Measurements from ENCODE around the gene TARS1.

Gene TARS1

DNA sequence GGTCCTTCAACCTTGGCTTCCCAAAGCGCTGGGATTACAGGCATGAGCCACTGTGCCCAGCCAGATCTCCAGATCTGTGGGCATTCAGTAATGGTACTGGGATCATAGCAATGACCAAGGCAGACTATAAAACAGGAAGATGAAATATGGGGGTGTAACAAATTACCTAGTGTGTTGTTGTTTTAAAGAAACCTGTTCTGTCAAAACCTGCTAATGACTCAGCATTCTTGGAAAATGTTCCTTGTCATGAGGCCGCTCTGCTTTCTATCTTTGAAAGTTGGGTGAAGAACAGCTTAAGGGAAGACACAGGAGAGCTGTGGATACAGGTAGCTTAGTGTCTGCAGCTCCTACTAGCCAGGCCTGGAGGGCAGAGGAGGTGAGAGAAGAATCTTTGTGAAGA is 19.4 kb downstream of the TARS1 start:
- TF ChIP-seq FOXP2 (optimal IDR thresholded peaks at IDR 0.05; ENCODE audit: borderline replicate concordance, extremely low read depth, extremely low read length, insufficient read depth) (no peak), REST (IDR thresholded peaks at IDR 0.05; ENCODE audit: insufficient read depth in 1 of 2, low read depth in 2 of 2, low read length in 2 of 2) (no peak), POLR2AphosphoS5 (IDR thresholded peaks at IDR 0.05; ENCODE audit: low read depth, low read length) (no peak), TAF1 (IDR thresholded peaks at IDR 0.05; ENCODE audit: borderline replicate concordance, insufficient read depth, low read length) (no peak), SIN3A (IDR thresholded peaks at IDR 0.05; ENCODE audit: borderline replicate concordance, insufficient read depth, low read length) (no peak)

- TF ChIP-seq FOXP2 (optimal IDR thresholded peaks at IDR 0.05; ENCODE audit: borderline replicate concordance, extremely low read depth, extremely low read length, insufficient read depth): no peak
- TF ChIP-seq TAF1 (IDR thresholded peaks at IDR 0.05; ENCODE audit: borderline replicate concordance, insufficient read depth, low read length): no peak
- TF ChIP-seq SIN3A (IDR thresholded peaks at IDR 0.05; ENCODE audit: borderline replicate concordance, insufficient read depth, low read length): no peak
Measured at GRCh38 chr5:33462456-33462855, 21.7 kb downstream of the TARS1 start.

DNA sequence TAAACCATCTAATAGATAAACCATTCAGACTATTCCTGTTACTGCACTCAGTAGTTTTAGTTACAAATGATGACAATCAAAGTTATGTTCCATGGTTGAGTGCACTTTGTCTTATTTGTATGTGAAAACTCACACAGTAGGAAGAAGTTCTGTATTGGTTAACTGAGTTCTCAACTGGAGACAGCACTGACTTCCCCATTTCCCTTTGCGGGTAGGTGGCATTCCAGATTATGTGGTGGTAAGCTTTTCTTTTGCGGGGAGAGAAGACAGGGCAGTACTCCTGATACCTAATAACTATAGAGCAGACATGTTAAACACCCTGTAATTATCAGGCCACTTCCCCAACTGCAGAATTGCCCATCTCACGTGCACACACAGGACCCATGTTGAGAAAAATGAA is 24.4 kb downstream of the TARS1 start:
- TF ChIP-seq REST (IDR thresholded peaks at IDR 0.05; ENCODE audit: insufficient read depth in 1 of 2, low read depth in 2 of 2, low read length in 2 of 2): no peak
- no peak for TF ChIP-seq POLR2AphosphoS5 (IDR thresholded peaks at IDR 0.05; ENCODE audit: low read depth, low read length)
- TF ChIP-seq TAF1 (IDR thresholded peaks at IDR 0.05; ENCODE audit: borderline replicate concordance, insufficient read depth, low read length): no peak
- no peak for TF ChIP-seq FOXP2 (optimal IDR thresholded peaks at IDR 0.05; ENCODE audit: borderline replicate concordance, extremely low read depth, extremely low read length, insufficient read depth)
- TF ChIP-seq SIN3A (IDR thresholded peaks at IDR 0.05; ENCODE audit: borderline replicate concordance, insufficient read depth, low read length): no peak

- no peak for TF ChIP-seq TAF1 (IDR thresholded peaks at IDR 0.05; ENCODE audit: borderline replicate concordance, insufficient read depth, low read length)
- 0 out of 2 replicates have a peak, but pooled peaks have one; percentile 29 for TF ChIP-seq POLR2AphosphoS5 (IDR thresholded peaks at IDR 0.05; ENCODE audit: low read depth, low read length)
- TF ChIP-seq REST (IDR thresholded peaks at IDR 0.05; ENCODE audit: insufficient read depth in 1 of 2, low read depth in 2 of 2, low read length in 2 of 2): no peak
- TF ChIP-seq FOXP2 (optimal IDR thresholded peaks at IDR 0.05; ENCODE audit: borderline replicate concordance, extremely low read depth, extremely low read length, insufficient read depth): no peak
- TF ChIP-seq SIN3A (IDR thresholded peaks at IDR 0.05; ENCODE audit: borderline replicate concordance, insufficient read depth, low read length): no peak
Measured at GRCh38 chr5:33468775-33469435, 28.1 kb downstream of the TARS1 start.

- TF ChIP-seq POLR2AphosphoS5 (IDR thresholded peaks at IDR 0.05; ENCODE audit: low read depth, low read length) (no peak; the same call in 1 of the 2 replicates), SIN3A (IDR thresholded peaks at IDR 0.05; ENCODE audit: borderline replicate concordance, insufficient read depth, low read length) (no peak), REST (IDR thresholded peaks at IDR 0.05; ENCODE audit: insufficient read depth in 1 of 2, low read depth in 2 of 2, low read length in 2 of 2) (no peak), FOXP2 (optimal IDR thresholded peaks at IDR 0.05; ENCODE audit: borderline replicate concordance, extremely low read depth, extremely low read length, insufficient read depth) (no peak), TAF1 (IDR thresholded peaks at IDR 0.05; ENCODE audit: borderline replicate concordance, insufficient read depth, low read length) (no peak)
Measured at GRCh38 chr5:33470544-33470943, 29.8 kb downstream of the TARS1 start.
